ENCODE data around the gene LPP. TPM values are rescaled to one million over a fixed set of nuclear protein-coding genes. Genes with fewer than 3 reads are reported as not detected.

LPP gene
- total RNA-seq, 4 donors from 2014 or later: 183 to 293 (median 242) TPM

GRCh38 chr3:188602111-188602510 is 448.2 kb downstream of the LPP start:
- Histone ChIP-seq H3K36me3 (no peaks in the 10 kb centered on the region), H3K27ac (no peak overlapping the region)

GRCh38 chr3:188602620-188603019 is 448.7 kb downstream of the LPP start:
- H3K4me1 ChIP-seq: peaks cover 0 to 34% (median 3%) of the 10 kb centered on the region in 4 donors
- H3K4me3 ChIP-seq: no peak overlapping the region
- no peak for DNase-seq (ENCODE audit: low spot score in 2 of 2)
- 85 to 91% methylated on average over 3 of the region's 3 CpGs for WGBS, 2 donors
- no peaks in the 10 kb centered on the region for H3K27me3 ChIP-seq
- no peak overlapping the region for H3K27ac ChIP-seq
- TF ChIP-seq EP300 (IDR thresholded peaks at IDR 0.05): no peak
- no peak for TF ChIP-seq POLR2A (IDR thresholded peaks at IDR 0.05)
- no peak for TF ChIP-seq CTCF (IDR thresholded peaks at IDR 0.05)
- no peaks in the 10 kb centered on the region for H3K36me3 ChIP-seq
- no peaks in the 10 kb centered on the region for H3K9me3 ChIP-seq

More at GRCh38 chr3:188602111-188602510, 448.2 kb downstream of the LPP start:
- Histone ChIP-seq H3K27me3 (no peaks in the 10 kb centered on the region), H3K4me1 (peaks cover 0 to 30% (median 5%) of the 10 kb centered on the region in 4 donors), H3K4me3 (no peak overlapping the region), H3K9me3 (no peaks in the 10 kb centered on the region)
- no peak for TF ChIP-seq POLR2A (IDR thresholded peaks at IDR 0.05)
- no peak for TF ChIP-seq CTCF (IDR thresholded peaks at IDR 0.05)
- TF ChIP-seq EP300 (IDR thresholded peaks at IDR 0.05): no peak
- no peak for DNase-seq (ENCODE audit: low spot score in 2 of 2)

GRCh38 chr3:188604651-188605050 is 450.7 kb downstream of the LPP start:
- no peak overlapping the region for H3K4me3 ChIP-seq
- H3K4me1 ChIP-seq: peaks cover 0 to 38% (median 3%) of the 10 kb centered on the region in 4 donors
- 83% methylated on average over 1 of the region's 1 CpG for WGBS, 2 donors
- no peaks in the 10 kb centered on the region for H3K27me3 ChIP-seq
- peaks cover 0 to 5% (median 2%) of the 10 kb centered on the region in 4 donors for H3K9me3 ChIP-seq
- TF ChIP-seq POLR2A (IDR thresholded peaks at IDR 0.05) (no peak), EP300 (IDR thresholded peaks at IDR 0.05) (no peak), CTCF (IDR thresholded peaks at IDR 0.05) (no peak)
- no peak for DNase-seq (ENCODE audit: low spot score in 2 of 2)
- no peak overlapping the region for H3K27ac ChIP-seq
- H3K36me3 ChIP-seq: peaks cover 0 to 8% (median 6%) of the 10 kb centered on the region in 3 donors

- peaks cover 0 to 38% (median 3%) of the 10 kb centered on the region in 4 donors for H3K4me1 ChIP-seq
- H3K4me3 ChIP-seq: no peak overlapping the region
- no peaks in the 10 kb centered on the region for H3K27me3 ChIP-seq
- peaks cover 0 to 13% (median 8%) of the 10 kb centered on the region in 3 donors for H3K36me3 ChIP-seq
- no peak overlapping the region for H3K27ac ChIP-seq
- no peak for DNase-seq (ENCODE audit: low spot score in 2 of 2)
- no peak for TF ChIP-seq POLR2A (IDR thresholded peaks at IDR 0.05)
- peak in 1 of 2 donors; percentile 5 for TF ChIP-seq EP300 (IDR thresholded peaks at IDR 0.05)
- TF ChIP-seq CTCF (IDR thresholded peaks at IDR 0.05): no peak
- H3K9me3 ChIP-seq: peaks cover 0 to 5% (median 2%) of the 10 kb centered on the region in 4 donors
These were observed 451.3 kb downstream of the LPP start for GRCh38 chr3:188605231-188605630.

GRCh38 chr3:188605905-188606304 is 451.9 kb downstream of the LPP start:
- no peaks in the 10 kb centered on the region for H3K27me3 ChIP-seq
- H3K4me1 ChIP-seq: peaks cover 0 to 38% (median 3%) of the 10 kb centered on the region in 4 donors
- DNase-seq (ENCODE audit: low spot score in 2 of 2): no peak
- WGBS, 2 donors: 84 to 94% methylated on average over 5 of the region's 5 CpGs
- H3K9me3 ChIP-seq: peaks cover 0 to 5% (median 2%) of the 10 kb centered on the region in 4 donors
- TF ChIP-seq EP300 (IDR thresholded peaks at IDR 0.05): no peak
- TF ChIP-seq POLR2A (IDR thresholded peaks at IDR 0.05): no peak
- no peak for TF ChIP-seq CTCF (IDR thresholded peaks at IDR 0.05)
- H3K27ac ChIP-seq: peak overlapping the region in 2 of 4 donors; percentile 56 to 75
- peaks cover 0 to 17% (median 8%) of the 10 kb centered on the region in 3 donors for H3K36me3 ChIP-seq
- H3K4me3 ChIP-seq: no peak overlapping the region

Data from tibial nerve (tissue), 4 donors.